SK-N-SH (cell line): ENCODE results near the gene RNF144B. TPM values are rescaled to one million over a fixed set of nuclear protein-coding genes. Genes with fewer than 3 reads are reported as not detected.

Source experiments
- CTCF ChIA-PET: fragments of 300-600, 350-600 bp; formaldehyde crosslinking; extraction: SDS; loops from one replicate; lab custom pipeline; 2021; lab: Yijun Ruan, JAX
- POLR2A ChIA-PET: fragments of 350-600 bp; sonication (Branson Sonifier 250); formaldehyde crosslinking; extraction: SDS; loops from one replicate; lab custom pipeline; 2020; ENCODE audit warnings: antibody characterized with exemption, inconsistent platforms; lab: Yijun Ruan, JAX
- DNase-seq: peaks from one replicate; pipeline ENCODE4 v3.0.0; 2012
- H2AFZ ChIP-seq: fragments of 200-600 bp; sonication (generic); 2 replicates; pipeline ENCODE4 v1.8.1; 2016; ENCODE audit warnings: antibody characterized with exemption, mild to moderate bottlenecking, low read depth
- H3F3A ChIP-seq: fragments of 200-600 bp; sonication (generic); replicated peaks from 2 replicates; pipeline ENCODE3; 2016; ENCODE audit warnings: antibody characterized with exemption, mild to moderate bottlenecking; ENCODE audit not compliant: insufficient read depth
- H3K27ac ChIP-seq, 2 experiments: fragments of 200-500 bp in 1 of 2; fragments of 200-600 bp in 1 of 2; sonication (Bioruptor generic) in 1 of 2; sonication (generic), shearing (Covaris generic) in 1 of 2; 2 replicates each; pipeline versions ENCODE4 v1.5.1 to v1.6.1; 2014 to 2016; ENCODE audit warnings: low read depth in 2 of 2, inconsistent platforms in 1 of 2, low read length in 1 of 2, mild to moderate bottlenecking in 1 of 2, mixed read lengths in 1 of 2
- H3K27me3 ChIP-seq: fragments of 200-600 bp; sonication (generic), shearing (Covaris generic); 2 replicates; pipeline ENCODE4 v1.6.1; 2016; ENCODE audit warnings: mixed run types; ENCODE audit not compliant: insufficient read depth
- H3K36me3 ChIP-seq, 2 experiments: fragments of 200-500 bp in 1 of 2; fragments of 200-600 bp in 1 of 2; sonication (Bioruptor generic) in 1 of 2; sonication (generic) in 1 of 2; replicated peaks in 1 of 2; 2 replicates each; pipeline versions ENCODE3 to v1.5.1; 2014 to 2016; ENCODE audit warnings: low read length in 1 of 2, mild to moderate bottlenecking in 1 of 2; ENCODE audit not compliant: insufficient read depth in 2 of 2, control insufficient read depth in 1 of 2
- H3K4me1 ChIP-seq, 2 experiments: fragments of 200-500 bp in 1 of 2; fragments of 200-600 bp in 1 of 2; sonication (Bioruptor generic) in 1 of 2; sonication (generic), shearing (Covaris generic) in 1 of 2; 2 replicates each; pipeline versions ENCODE4 v1.5.1 to v1.6.1; 2014 to 2016; ENCODE audit warnings: low read depth in 1 of 2, low read length in 1 of 2, mixed run types in 1 of 2; ENCODE audit not compliant: insufficient read depth in 2 of 2, control insufficient read depth in 1 of 2
- H3K4me2 ChIP-seq: fragments of 200-600 bp; sonication (generic), shearing (Covaris generic); 2 replicates; pipeline ENCODE4 v1.6.1; 2017; ENCODE audit warnings: mixed run types
- H3K4me3 ChIP-seq, 2 experiments: fragments of 200-500 bp in 1 of 2; fragments of 200-600 bp in 1 of 2; sonication (Bioruptor generic) in 1 of 2; sonication (generic), shearing (Covaris generic) in 1 of 2; 2 replicates each; pipeline versions ENCODE4 v1.5.1 to v1.8.1; 2014 to 2016; ENCODE audit warnings: low read depth in 2 of 2, inconsistent platforms in 1 of 2, low read length in 1 of 2, mild to moderate bottlenecking in 1 of 2, mixed read lengths in 1 of 2, moderate library complexity in 1 of 2
- H3K79me2 ChIP-seq: fragments of 200-600 bp; sonication (generic); 2 replicates; pipeline ENCODE4 v1.8.1; 2017; ENCODE audit warnings: mild to moderate bottlenecking; ENCODE audit not compliant: insufficient read depth
- H3K9ac ChIP-seq: fragments of 200-600 bp; sonication (generic); 2 replicates; pipeline ENCODE4 v1.6.1; 2017; ENCODE audit warnings: mixed run types
- H3K9me2 ChIP-seq: fragments of 200-600 bp; sonication (generic); 2 replicates; pipeline ENCODE4 v1.6.1; 2017; ENCODE audit warnings: mixed run types
- H3K9me3 ChIP-seq: fragments of 200-600 bp; sonication (generic); 2 replicates; pipeline ENCODE4 v1.6.1; 2017; ENCODE audit warnings: mixed run types, mild to moderate bottlenecking, moderate library complexity
- H4K20me1 ChIP-seq: fragments of 200-600 bp; sonication (generic); 2 replicates; pipeline ENCODE4 v1.6.1; 2017; ENCODE audit warnings: mild to moderate bottlenecking, mixed run types; ENCODE audit not compliant: insufficient read depth
- ELF1 ChIP-seq: IDR thresholded peaks from 2 replicates; pipeline ENCODE4 v1.4.0; 2012
- FOSL2 ChIP-seq: IDR thresholded peaks from 2 replicates; pipeline ENCODE4 v1.4.0; 2012; ENCODE audit warnings: low read depth, mild to moderate bottlenecking, moderate library complexity, borderline replicate concordance
- FOXJ3 ChIP-seq: sonication (generic); formaldehyde crosslinking; IDR thresholded peaks from 2 replicates; pipeline ENCODE4 v1.5.1; 2020; ENCODE audit warnings: mild to moderate bottlenecking, missing genetic modification reagents
- FOXM1 ChIP-seq: IDR thresholded peaks from 2 replicates; pipeline ENCODE4 v1.4.0; 2012; ENCODE audit warnings: low read depth, mild to moderate bottlenecking
- GABPA ChIP-seq: IDR thresholded peaks from 2 replicates; pipeline ENCODE4 v1.4.0; 2012; ENCODE audit warnings: low read depth, mild to moderate bottlenecking
- GATA2 ChIP-seq: sonication (generic); formaldehyde crosslinking; IDR thresholded peaks from 2 replicates; pipeline ENCODE4 v1.5.0; 2020; ENCODE audit warnings: mild to moderate bottlenecking, missing genetic modification reagents
- IRF3 ChIP-seq: fragments of 150-350 bp; IDR thresholded peaks from 2 replicates; pipeline ENCODE4 v1.6.1; 2016; ENCODE audit warnings: mild to moderate bottlenecking, low read depth, low read length
- JUND ChIP-seq: IDR thresholded peaks from 2 replicates; pipeline ENCODE4 v1.4.0; 2012
- NFIC ChIP-seq: IDR thresholded peaks from 2 replicates; pipeline ENCODE4 v1.4.0; 2012; ENCODE audit warnings: borderline replicate concordance
- RAD21 ChIP-seq: IDR thresholded peaks from 2 replicates; pipeline ENCODE4 v1.6.1; 2012; ENCODE audit warnings: mild to moderate bottlenecking, low read length
- REST ChIP-seq: IDR thresholded peaks from 2 replicates; pipeline ENCODE4 v1.6.1; 2012; ENCODE audit warnings: mild to moderate bottlenecking, low read depth, low read length, moderate library complexity
- RFX5 ChIP-seq: IDR thresholded peaks from 2 replicates; pipeline ENCODE4 v1.6.1; 2012; ENCODE audit warnings: mild to moderate bottlenecking, improper control_type of control experiment, low read length
- RXRA ChIP-seq: IDR thresholded peaks from 2 replicates; pipeline ENCODE4 v1.4.0; 2012; ENCODE audit warnings: low read depth, mild to moderate bottlenecking, borderline replicate concordance
- SMC3 ChIP-seq: IDR thresholded peaks from 2 replicates; pipeline ENCODE4 v1.6.1; 2012; ENCODE audit warnings: low read depth, low read length, improper control_type of control experiment
- TAF1 ChIP-seq: IDR thresholded peaks from 2 replicates; pipeline ENCODE4 v1.6.1; 2012; ENCODE audit warnings: low read depth, mild to moderate bottlenecking, low read length, moderate library complexity, borderline replicate concordance
- TCF12 ChIP-seq: IDR thresholded peaks from 2 replicates; pipeline ENCODE4 v1.4.0; 2012
- TEAD4 ChIP-seq: IDR thresholded peaks from 2 replicates; pipeline ENCODE4 v1.4.0; 2012; ENCODE audit warnings: mild to moderate bottlenecking, borderline replicate concordance; ENCODE audit not compliant: insufficient read depth
- USF2 ChIP-seq: fragments of 150-350 bp; IDR thresholded peaks from 2 replicates; pipeline ENCODE4 v1.6.1; 2017; ENCODE audit warnings: antibody characterized with exemption, low read length, low read depth, borderline replicate concordance
- YY1 ChIP-seq: IDR thresholded peaks from 2 replicates; pipeline ENCODE4 v1.4.0; 2012; ENCODE audit warnings: low read depth, mild to moderate bottlenecking
- WGBS: methylation state at CpG from one replicate; pipeline ENCODE4 v1.1.6; 2017; ENCODE audit warnings: low lambda C conversion rate; 5-methylcytosine and 5-hydroxymethylcytosine counted together
- polyA plus RNA-seq, 3 experiments: library from polyadenylated mRNA; depleted of rRNA; stranded (reverse); fragments of >200 nt; gene quantifications; 2 replicates each; pipeline ENCODE4 v1.2.3, GENCODE V29; 2012
- TF ChIP-seq, protein P1 (sequence below): IDR thresholded peaks from 2 replicates; pipeline ENCODE4; 2012
- TF ChIP-seq, protein P2 (sequence below): IDR thresholded peaks from 2 replicates; pipeline ENCODE4 v1.4.0; 2012; ENCODE audit warnings: low read depth, borderline replicate concordance
- TF ChIP-seq, protein P3 (sequence below): fragments of 200-600 bp; sonication (generic); IDR thresholded peaks from 2 replicates; pipeline ENCODE4 v1.6.1; 2017; ENCODE audit warnings: antibody characterized with exemption, mild to moderate bottlenecking, moderate library complexity
- TF ChIP-seq, protein P4 (sequence below): IDR thresholded peaks from 2 replicates; pipeline ENCODE4 v1.4.0; 2012; ENCODE audit warnings: low read depth

RNF144B gene
- polyA plus RNA-seq, 1 of the 3 experiments (the other 2 are of a cell fraction), result 1.2 TPM

DNA sequence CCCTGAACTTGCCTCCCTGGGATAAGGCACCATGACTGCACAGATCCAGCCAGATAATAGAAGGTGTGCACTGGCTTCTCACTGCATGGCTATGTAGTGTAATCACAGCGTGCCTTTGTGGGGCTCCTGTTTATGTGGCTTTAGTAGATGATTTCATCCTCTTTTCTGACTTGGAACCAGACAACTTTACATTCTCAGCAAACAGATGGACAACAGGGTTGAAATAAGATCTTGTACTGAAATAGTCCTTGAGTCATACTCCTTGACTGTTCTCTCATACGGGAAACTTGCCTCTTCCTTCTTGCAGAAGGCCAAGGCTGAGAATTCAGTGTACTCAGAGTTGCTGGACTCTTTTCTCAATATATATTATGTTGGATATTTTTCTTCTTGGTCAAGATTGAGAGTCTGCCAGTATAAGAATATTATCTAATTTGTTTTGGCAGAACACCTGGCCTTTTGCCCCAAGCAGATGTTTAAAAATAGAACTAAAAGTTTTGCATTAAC is 25.0 kb upstream of the RNF144B start (continued):
- TF ChIP-seq USF2, result no peak
- no peak for TF ChIP-seq NFIC
- TF ChIP-seq GABPA, result no peak
- no peak for TF ChIP-seq RFX5
- TF ChIP-seq, protein P1, sequence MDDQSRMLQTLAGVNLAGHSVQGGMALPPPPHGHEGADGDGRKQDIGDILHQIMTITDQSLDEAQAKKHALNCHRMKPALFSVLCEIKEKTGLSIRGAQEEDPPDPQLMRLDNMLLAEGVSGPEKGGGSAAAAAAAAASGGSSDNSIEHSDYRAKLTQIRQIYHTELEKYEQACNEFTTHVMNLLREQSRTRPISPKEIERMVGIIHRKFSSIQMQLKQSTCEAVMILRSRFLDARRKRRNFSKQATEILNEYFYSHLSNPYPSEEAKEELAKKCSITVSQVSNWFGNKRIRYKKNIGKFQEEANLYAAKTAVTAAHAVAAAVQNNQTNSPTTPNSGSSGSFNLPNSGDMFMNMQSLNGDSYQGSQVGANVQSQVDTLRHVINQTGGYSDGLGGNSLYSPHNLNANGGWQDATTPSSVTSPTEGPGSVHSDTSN, result peak; percentile 57; the same call in 1 of the 2 replicates
- TF ChIP-seq, protein P2, sequence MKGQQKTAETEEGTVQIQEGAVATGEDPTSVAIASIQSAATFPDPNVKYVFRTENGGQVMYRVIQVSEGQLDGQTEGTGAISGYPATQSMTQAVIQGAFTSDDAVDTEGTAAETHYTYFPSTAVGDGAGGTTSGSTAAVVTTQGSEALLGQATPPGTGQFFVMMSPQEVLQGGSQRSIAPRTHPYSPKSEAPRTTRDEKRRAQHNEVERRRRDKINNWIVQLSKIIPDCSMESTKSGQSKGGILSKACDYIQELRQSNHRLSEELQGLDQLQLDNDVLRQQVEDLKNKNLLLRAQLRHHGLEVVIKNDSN, result no peak
- TF ChIP-seq SMC3, result no peak; the same call in 1 of the 2 replicates
- peak; percentile 40; the same call in 1 of the 2 replicates for TF ChIP-seq TEAD4
- TF ChIP-seq TCF12, result peak; percentile 86
- peak; percentile 83 for TF ChIP-seq JUND

GRCh38 chr6:18363746-18364145 is 23.4 kb upstream of the RNF144B start:
- Histone ChIP-seq H3K4me1 (no peaks in the 10 kb centered on the region; a peak in 1 of 4 replicates), H3K9me3 (no peaks in the 10 kb centered on the region), H3K27me3 (no peaks in the 10 kb centered on the region), H3K79me2 (no peaks in the 10 kb centered on the region), H3K4me3 (no peak overlapping the region), H3K9me2 (no peaks in the 10 kb centered on the region), H3F3A (peaks cover 11% of the 10 kb centered on the region), H3K36me3 (no peaks in the 10 kb centered on the region), H3K4me2 (no peak overlapping the region), H2AFZ (no peak overlapping the region), H3K9ac (no peak overlapping the region), H3K27ac (no peak overlapping the region), H4K20me1 (no peaks in the 10 kb centered on the region)
- 53% methylated on average over 5 of the region's 5 CpGs for WGBS
- CTCF ChIA-PET, result interaction anchor here (1.4 kb wide), 1 partner anchor 23 kb away, joined by 5 read pairs; the partner anchor contains the start of gene RNF144B
- no peak for DNase-seq
- POLR2A ChIA-PET, result no interaction called here
- no peak for TF ChIP-seq IRF3
- no peak for TF ChIP-seq ELF1
- no peak for TF ChIP-seq FOXJ3
- TF ChIP-seq, protein P3, sequence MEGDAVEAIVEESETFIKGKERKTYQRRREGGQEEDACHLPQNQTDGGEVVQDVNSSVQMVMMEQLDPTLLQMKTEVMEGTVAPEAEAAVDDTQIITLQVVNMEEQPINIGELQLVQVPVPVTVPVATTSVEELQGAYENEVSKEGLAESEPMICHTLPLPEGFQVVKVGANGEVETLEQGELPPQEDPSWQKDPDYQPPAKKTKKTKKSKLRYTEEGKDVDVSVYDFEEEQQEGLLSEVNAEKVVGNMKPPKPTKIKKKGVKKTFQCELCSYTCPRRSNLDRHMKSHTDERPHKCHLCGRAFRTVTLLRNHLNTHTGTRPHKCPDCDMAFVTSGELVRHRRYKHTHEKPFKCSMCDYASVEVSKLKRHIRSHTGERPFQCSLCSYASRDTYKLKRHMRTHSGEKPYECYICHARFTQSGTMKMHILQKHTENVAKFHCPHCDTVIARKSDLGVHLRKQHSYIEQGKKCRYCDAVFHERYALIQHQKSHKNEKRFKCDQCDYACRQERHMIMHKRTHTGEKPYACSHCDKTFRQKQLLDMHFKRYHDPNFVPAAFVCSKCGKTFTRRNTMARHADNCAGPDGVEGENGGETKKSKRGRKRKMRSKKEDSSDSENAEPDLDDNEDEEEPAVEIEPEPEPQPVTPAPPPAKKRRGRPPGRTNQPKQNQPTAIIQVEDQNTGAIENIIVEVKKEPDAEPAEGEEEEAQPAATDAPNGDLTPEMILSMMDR, result no peak
- no peak for TF ChIP-seq JUND
- TF ChIP-seq FOSL2, result no peak
- TF ChIP-seq, protein P4, sequence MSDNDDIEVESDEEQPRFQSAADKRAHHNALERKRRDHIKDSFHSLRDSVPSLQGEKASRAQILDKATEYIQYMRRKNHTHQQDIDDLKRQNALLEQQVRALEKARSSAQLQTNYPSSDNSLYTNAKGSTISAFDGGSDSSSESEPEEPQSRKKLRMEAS, result no peak
- no peak for TF ChIP-seq TAF1
- no peak for TF ChIP-seq GATA2 (CRISPR knock-in tag)
- no peak for TF ChIP-seq RAD21
- TF ChIP-seq GABPA, result no peak
- TF ChIP-seq TEAD4, result no peak
- no peak for TF ChIP-seq FOXM1
- no peak for TF ChIP-seq REST
- TF ChIP-seq RXRA, result no peak
- no peak for TF ChIP-seq YY1
- no peak for TF ChIP-seq SMC3
- no peak for TF ChIP-seq TCF12
